ENCODE results near the gene FAM241A. TPM values are rescaled to one million over a fixed set of nuclear protein-coding genes. Genes with fewer than 3 reads are reported as not detected.

Gene FAM241A
- total and polyA plus RNA-seq, 9 of the 15 experiments (the other 6 are each of a cell fraction or from before 2014, with no cell fraction given): 2.3 to 8.5 (median 5.3) TPM

DNA sequence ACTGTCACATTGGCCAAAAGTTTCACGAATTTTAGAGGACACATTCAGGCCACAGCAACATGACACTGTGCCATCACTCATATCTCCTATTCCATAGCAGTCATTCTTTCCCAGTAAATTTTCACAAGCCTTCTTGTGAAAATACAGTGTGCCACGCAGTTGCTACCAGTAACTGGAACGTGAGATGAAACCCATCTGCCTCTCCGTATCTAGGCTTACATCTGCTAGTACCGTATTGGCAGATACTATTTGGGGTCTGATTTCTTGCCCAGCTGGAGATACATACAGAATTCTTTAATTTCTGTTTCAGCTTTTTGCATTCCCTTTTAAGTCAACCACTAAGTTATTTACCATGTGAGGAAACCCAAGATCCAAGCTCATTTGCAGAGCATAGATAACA, 8.7 kb upstream of the FAM241A start (continued):
- TF ChIP-seq, protein P1, sequence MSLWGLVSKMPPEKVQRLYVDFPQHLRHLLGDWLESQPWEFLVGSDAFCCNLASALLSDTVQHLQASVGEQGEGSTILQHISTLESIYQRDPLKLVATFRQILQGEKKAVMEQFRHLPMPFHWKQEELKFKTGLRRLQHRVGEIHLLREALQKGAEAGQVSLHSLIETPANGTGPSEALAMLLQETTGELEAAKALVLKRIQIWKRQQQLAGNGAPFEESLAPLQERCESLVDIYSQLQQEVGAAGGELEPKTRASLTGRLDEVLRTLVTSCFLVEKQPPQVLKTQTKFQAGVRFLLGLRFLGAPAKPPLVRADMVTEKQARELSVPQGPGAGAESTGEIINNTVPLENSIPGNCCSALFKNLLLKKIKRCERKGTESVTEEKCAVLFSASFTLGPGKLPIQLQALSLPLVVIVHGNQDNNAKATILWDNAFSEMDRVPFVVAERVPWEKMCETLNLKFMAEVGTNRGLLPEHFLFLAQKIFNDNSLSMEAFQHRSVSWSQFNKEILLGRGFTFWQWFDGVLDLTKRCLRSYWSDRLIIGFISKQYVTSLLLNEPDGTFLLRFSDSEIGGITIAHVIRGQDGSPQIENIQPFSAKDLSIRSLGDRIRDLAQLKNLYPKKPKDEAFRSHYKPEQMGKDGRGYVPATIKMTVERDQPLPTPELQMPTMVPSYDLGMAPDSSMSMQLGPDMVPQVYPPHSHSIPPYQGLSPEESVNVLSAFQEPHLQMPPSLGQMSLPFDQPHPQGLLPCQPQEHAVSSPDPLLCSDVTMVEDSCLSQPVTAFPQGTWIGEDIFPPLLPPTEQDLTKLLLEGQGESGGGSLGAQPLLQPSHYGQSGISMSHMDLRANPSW (CRISPR knock-in tag; IDR thresholded peaks at IDR 0.05): no peak
- TF ChIP-seq RCOR1 (IDR thresholded peaks at IDR 0.05; ENCODE audit: borderline replicate concordance in 1 of 2, low read depth in 2 of 2, low read length in 2 of 2) (no peak), RBM34 (IDR thresholded peaks at IDR 0.05; ENCODE audit: borderline replicate concordance, insufficient read depth, low read length) (no peak), ZNF184 (CRISPR knock-in tag; IDR thresholded peaks at IDR 0.05) (no peak)

DNA sequence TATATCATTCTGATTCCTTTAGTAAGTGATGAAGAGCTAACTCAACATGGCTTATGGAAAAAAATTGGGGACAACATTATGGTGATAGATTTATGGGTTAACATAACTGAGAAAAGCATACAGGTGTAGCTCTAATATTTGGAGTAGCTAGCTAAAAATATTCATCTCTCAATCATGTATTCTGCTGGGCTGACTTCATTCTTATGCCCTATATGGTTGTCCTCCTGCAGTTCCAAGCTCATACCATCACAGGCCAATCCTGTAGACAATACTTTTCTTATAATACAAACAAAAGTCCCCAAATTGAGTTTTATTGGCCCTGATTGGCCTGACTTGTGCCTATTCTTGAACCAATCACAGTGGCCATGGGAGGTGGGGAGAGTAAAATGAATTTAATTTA, 6.7 kb upstream of the FAM241A start:
- POLR2A ChIA-PET: no interaction called here
- ATAC-seq: no peak
- no peak for TF ChIP-seq ELF2 (CRISPR knock-in tag; IDR thresholded peaks at IDR 0.05)
- no peak for TF ChIP-seq ETS2 (tag; IDR thresholded peaks at IDR 0.05; ENCODE audit: borderline replicate concordance, poor library complexity, severe bottlenecking)
- TF ChIP-seq NR2C1 (IDR thresholded peaks at IDR 0.05): no peak
- no peak for TF ChIP-seq NR2C1 (tag; IDR thresholded peaks at IDR 0.05)
- TF ChIP-seq ZNF507 (tag; conservative IDR thresholded peaks at IDR 0.05): no peak
- TF ChIP-seq, protein P2, sequence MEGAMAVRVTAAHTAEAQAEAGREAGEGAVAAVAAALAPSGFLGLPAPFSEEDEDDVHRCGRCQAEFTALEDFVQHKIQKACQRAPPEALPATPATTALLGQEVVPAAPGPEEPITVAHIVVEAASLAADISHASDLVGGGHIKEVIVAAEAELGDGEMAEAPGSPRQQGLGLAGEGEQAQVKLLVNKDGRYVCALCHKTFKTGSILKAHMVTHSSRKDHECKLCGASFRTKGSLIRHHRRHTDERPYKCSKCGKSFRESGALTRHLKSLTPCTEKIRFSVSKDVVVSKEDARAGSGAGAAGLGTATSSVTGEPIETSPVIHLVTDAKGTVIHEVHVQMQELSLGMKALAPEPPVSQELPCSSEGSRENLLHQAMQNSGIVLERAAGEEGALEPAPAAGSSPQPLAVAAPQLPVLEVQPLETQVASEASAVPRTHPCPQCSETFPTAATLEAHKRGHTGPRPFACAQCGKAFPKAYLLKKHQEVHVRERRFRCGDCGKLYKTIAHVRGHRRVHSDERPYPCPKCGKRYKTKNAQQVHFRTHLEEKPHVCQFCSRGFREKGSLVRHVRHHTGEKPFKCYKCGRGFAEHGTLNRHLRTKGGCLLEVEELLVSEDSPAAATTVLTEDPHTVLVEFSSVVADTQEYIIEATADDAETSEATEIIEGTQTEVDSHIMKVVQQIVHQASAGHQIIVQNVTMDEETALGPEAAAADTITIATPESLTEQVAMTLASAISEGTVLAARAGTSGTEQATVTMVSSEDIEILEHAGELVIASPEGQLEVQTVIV (CRISPR knock-in tag; IDR thresholded peaks at IDR 0.05; ENCODE audit: borderline replicate concordance): no peak
- no peak for TF ChIP-seq SIRT6 (IDR thresholded peaks at IDR 0.05; ENCODE audit: low read depth, low read length)
- TF ChIP-seq, protein P3, sequence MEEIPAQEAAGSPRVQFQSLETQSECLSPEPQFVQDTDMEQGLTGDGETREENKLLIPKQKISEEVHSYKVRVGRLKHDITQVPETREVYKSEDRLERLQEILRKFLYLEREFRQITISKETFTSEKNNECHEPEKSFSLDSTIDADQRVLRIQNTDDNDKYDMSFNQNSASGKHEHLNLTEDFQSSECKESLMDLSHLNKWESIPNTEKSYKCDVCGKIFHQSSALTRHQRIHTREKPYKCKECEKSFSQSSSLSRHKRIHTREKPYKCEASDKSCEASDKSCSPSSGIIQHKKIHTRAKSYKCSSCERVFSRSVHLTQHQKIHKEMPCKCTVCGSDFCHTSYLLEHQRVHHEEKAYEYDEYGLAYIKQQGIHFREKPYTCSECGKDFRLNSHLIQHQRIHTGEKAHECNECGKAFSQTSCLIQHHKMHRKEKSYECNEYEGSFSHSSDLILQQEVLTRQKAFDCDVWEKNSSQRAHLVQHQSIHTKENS (CRISPR knock-in tag; IDR thresholded peaks at IDR 0.05): no peak
- TF ChIP-seq ESRRA (IDR thresholded peaks at IDR 0.05; ENCODE audit: borderline replicate concordance, low read depth): no peak
- TF ChIP-seq, protein P4, sequence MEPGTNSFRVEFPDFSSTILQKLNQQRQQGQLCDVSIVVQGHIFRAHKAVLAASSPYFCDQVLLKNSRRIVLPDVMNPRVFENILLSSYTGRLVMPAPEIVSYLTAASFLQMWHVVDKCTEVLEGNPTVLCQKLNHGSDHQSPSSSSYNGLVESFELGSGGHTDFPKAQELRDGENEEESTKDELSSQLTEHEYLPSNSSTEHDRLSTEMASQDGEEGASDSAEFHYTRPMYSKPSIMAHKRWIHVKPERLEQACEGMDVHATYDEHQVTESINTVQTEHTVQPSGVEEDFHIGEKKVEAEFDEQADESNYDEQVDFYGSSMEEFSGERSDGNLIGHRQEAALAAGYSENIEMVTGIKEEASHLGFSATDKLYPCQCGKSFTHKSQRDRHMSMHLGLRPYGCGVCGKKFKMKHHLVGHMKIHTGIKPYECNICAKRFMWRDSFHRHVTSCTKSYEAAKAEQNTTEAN (CRISPR knock-in tag; IDR thresholded peaks at IDR 0.05): no peak
- TF ChIP-seq SMAD3 (CRISPR knock-in tag; conservative IDR thresholded peaks at IDR 0.05): no peak

More for the DNA sequence above, 6.7 kb upstream of the FAM241A start:
- Histone ChIP-seq H3K27me3 (ENCODE audit: control insufficient read depth in 2 of 2, insufficient read depth in 2 of 2, low read length in 2 of 2) (no peaks in the 10 kb centered on the region), H3K9me3 (replicated peaks; ENCODE audit: control insufficient read depth, insufficient read depth, low read depth, low read length) (no peaks in the 10 kb centered on the region), H3K4me2 (ENCODE audit: insufficient read depth, low read length) (no peak overlapping the region), H3K27ac (ENCODE audit: extremely low read depth, low read depth, low read length) (no peak overlapping the region), H3K4me1 (replicated peaks in 1 of 2; ENCODE audit: control insufficient read depth in 2 of 2, insufficient read depth in 2 of 2, low read length in 2 of 2) (no peaks in the 10 kb centered on the region; a peak in 1 of 5 replicates), H2AFZ (ENCODE audit: low read depth, low read length) (no peak overlapping the region), H3K79me2 (ENCODE audit: control insufficient read depth, insufficient read depth, low read length) (no peaks in the 10 kb centered on the region), H3K9me1 (ENCODE audit: control insufficient read depth, insufficient read depth, low read length) (no peaks in the 10 kb centered on the region), H3K4me3 (no peak overlapping the region), H3K9ac (ENCODE audit: insufficient read depth in 1 of 2, low read depth in 2 of 2, low read length in 2 of 2) (no peak overlapping the region), H3K36me3 (ENCODE audit: control insufficient read depth, insufficient read depth, low read length) (no peaks in the 10 kb centered on the region), H4K20me1 (replicated peaks; ENCODE audit: control insufficient read depth, insufficient read depth, low read length) (no peaks in the 10 kb centered on the region)
- FAIRE-seq: no peak
- intact Hi-C loops (cut with micrococcal nuclease) (no loop called here), in situ Hi-C loops (cut with MboI) (no loop called here)
- DNase-seq (ENCODE audit: extremely low read depth in 1 of 4, low spot score in 3 of 4): no peak
- BruUV-seq (replicated peaks): no TSS peak
- CTCF ChIA-PET (ENCODE audit: low intra/inter-chr PET ratio): no interaction called here

All from K562 (cell line).